ENCODE data around the gene TMEM247.

Gene TMEM247

DNA sequence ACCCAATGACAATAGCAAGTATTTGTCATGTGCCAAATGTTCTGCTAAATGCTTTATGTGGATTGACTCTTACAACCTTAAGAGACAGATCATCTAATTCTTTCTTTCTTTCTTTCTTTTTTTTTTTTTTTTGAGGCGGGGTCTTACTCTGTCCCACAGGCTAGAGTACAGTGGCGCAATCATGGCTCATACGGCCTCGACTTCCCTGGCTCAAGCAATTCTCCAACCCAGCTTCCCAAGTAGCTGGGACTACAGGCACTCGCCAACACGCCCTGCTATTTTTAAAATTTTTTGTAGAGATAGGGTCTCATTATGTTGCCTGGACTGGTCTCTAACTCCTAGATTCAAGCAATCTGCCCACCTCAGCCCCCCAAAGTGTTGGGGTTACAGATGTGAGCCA is 21.4 kb downstream of the TMEM247 start:
- H3K9me2 ChIP-seq (replicated peaks; ENCODE audit: control insufficient read depth, low read length) = no peaks in the 10 kb centered on the region
- H3K4me1 ChIP-seq (ENCODE audit: control insufficient read depth, low read length) = peaks cover 24% of the 10 kb centered on the region
- no peaks in the 10 kb centered on the region for H3K9me3 ChIP-seq (ENCODE audit: control insufficient read depth, insufficient read depth, low read length)
- H4K20me1 ChIP-seq (ENCODE audit: control insufficient read depth, insufficient read depth, low read depth, low read length) = no peaks in the 10 kb centered on the region
- no peaks in the 10 kb centered on the region for H3K36me3 ChIP-seq (ENCODE audit: control insufficient read depth, low read length)
- peaks cover 22% of the 10 kb centered on the region for H3K27me3 ChIP-seq (ENCODE audit: control insufficient read depth, low read length)
- no peak overlapping the region for H3K27ac ChIP-seq (ENCODE audit: low read depth, low read length)
- H3K4me2 ChIP-seq (ENCODE audit: low read length) = peak overlapping the region; percentile 98
- TF ChIP-seq EZH2phosphoT487 (IDR thresholded peaks at IDR 0.05; ENCODE audit: borderline replicate concordance, low read length) = no peak
- TF ChIP-seq, protein P1, sequence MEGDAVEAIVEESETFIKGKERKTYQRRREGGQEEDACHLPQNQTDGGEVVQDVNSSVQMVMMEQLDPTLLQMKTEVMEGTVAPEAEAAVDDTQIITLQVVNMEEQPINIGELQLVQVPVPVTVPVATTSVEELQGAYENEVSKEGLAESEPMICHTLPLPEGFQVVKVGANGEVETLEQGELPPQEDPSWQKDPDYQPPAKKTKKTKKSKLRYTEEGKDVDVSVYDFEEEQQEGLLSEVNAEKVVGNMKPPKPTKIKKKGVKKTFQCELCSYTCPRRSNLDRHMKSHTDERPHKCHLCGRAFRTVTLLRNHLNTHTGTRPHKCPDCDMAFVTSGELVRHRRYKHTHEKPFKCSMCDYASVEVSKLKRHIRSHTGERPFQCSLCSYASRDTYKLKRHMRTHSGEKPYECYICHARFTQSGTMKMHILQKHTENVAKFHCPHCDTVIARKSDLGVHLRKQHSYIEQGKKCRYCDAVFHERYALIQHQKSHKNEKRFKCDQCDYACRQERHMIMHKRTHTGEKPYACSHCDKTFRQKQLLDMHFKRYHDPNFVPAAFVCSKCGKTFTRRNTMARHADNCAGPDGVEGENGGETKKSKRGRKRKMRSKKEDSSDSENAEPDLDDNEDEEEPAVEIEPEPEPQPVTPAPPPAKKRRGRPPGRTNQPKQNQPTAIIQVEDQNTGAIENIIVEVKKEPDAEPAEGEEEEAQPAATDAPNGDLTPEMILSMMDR (IDR thresholded peaks at IDR 0.05; ENCODE audit: low read depth, low read length, poor library complexity, severe bottlenecking) = no peak
- no peaks in the 10 kb centered on the region for H3K79me2 ChIP-seq (ENCODE audit: control insufficient read depth, low read length)
- peaks cover 4% of the 10 kb centered on the region; the same call in 1 of the 2 replicates for H3F3A ChIP-seq (ENCODE audit: control insufficient read depth, insufficient read depth)
- peak overlapping the region; percentile 89 for H3K4me3 ChIP-seq (ENCODE audit: low read length)

GRCh38 chr2:46502291-46502885 is 23.0 kb downstream of the TMEM247 start:
- Histone ChIP-seq H3K79me2 (ENCODE audit: control insufficient read depth, low read length) (no peaks in the 10 kb centered on the region), H3K27me3 (ENCODE audit: control insufficient read depth, low read length) (peaks cover 21% of the 10 kb centered on the region), H3K4me3 (ENCODE audit: low read length) (no peak overlapping the region), H3K4me1 (ENCODE audit: control insufficient read depth, low read length) (peaks cover 24% of the 10 kb centered on the region), H3K9me2 (replicated peaks; ENCODE audit: control insufficient read depth, low read length) (no peaks in the 10 kb centered on the region), H3K36me3 (ENCODE audit: control insufficient read depth, low read length) (no peaks in the 10 kb centered on the region), H3K27ac (ENCODE audit: low read depth, low read length) (no peak overlapping the region), H4K20me1 (ENCODE audit: control insufficient read depth, insufficient read depth, low read depth, low read length) (no peaks in the 10 kb centered on the region), H3K4me2 (ENCODE audit: low read length) (no peak overlapping the region), H3K9me3 (ENCODE audit: control insufficient read depth, insufficient read depth, low read length) (no peaks in the 10 kb centered on the region), H3F3A (ENCODE audit: control insufficient read depth, insufficient read depth) (peaks cover 4% of the 10 kb centered on the region; the same call in 1 of the 2 replicates)
- TF ChIP-seq, protein P1 (IDR thresholded peaks at IDR 0.05; ENCODE audit: low read depth, low read length, poor library complexity, severe bottlenecking) = no peak
- TF ChIP-seq EZH2phosphoT487 (IDR thresholded peaks at IDR 0.05; ENCODE audit: borderline replicate concordance, low read length) = no peak

GRCh38 chr2:46503686-46504085 is 24.3 kb downstream of the TMEM247 start:
- Histone ChIP-seq H3K27me3 (ENCODE audit: control insufficient read depth, low read length) (peaks cover 8% of the 10 kb centered on the region), H3K9me3 (ENCODE audit: control insufficient read depth, insufficient read depth, low read length) (no peaks in the 10 kb centered on the region), H3K4me1 (ENCODE audit: control insufficient read depth, low read length) (peaks cover 21% of the 10 kb centered on the region), H3K9me2 (replicated peaks; ENCODE audit: control insufficient read depth, low read length) (no peaks in the 10 kb centered on the region), H3F3A (ENCODE audit: control insufficient read depth, insufficient read depth) (peaks cover 4% of the 10 kb centered on the region; the same call in 1 of the 2 replicates), H3K4me2 (ENCODE audit: low read length) (no peak overlapping the region), H3K4me3 (ENCODE audit: low read length) (no peak overlapping the region), H4K20me1 (ENCODE audit: control insufficient read depth, insufficient read depth, low read depth, low read length) (no peaks in the 10 kb centered on the region), H3K36me3 (ENCODE audit: control insufficient read depth, low read length) (no peaks in the 10 kb centered on the region), H3K27ac (ENCODE audit: low read depth, low read length) (no peak overlapping the region), H3K79me2 (ENCODE audit: control insufficient read depth, low read length) (no peaks in the 10 kb centered on the region)
- TF ChIP-seq EZH2phosphoT487 (IDR thresholded peaks at IDR 0.05; ENCODE audit: borderline replicate concordance, low read length) = no peak
- TF ChIP-seq, protein P1 (IDR thresholded peaks at IDR 0.05; ENCODE audit: low read depth, low read length, poor library complexity, severe bottlenecking) = no peak

Measured in DOHH2 (cell line).